HL-60/S4 treated with retinoic acid at 250 ng/mL for 4 days and 3 days (cell line): Measurements from ENCODE around the gene UNCX.
"Not testable (repeated sequence)": the region's sequence is repeated elsewhere in the genome, so short reads cannot be mapped to it uniquely, and the experiment has no call there.

Source experiments
- in situ Hi-C: fragments of 300-500 bp; cut with MboI; formaldehyde crosslinking; loops from 2 replicates; pipeline ENCODE4 v1.7.0; 2022; ENCODE audit warnings: low sequenced_read_pairs

UNCX gene

DNA sequence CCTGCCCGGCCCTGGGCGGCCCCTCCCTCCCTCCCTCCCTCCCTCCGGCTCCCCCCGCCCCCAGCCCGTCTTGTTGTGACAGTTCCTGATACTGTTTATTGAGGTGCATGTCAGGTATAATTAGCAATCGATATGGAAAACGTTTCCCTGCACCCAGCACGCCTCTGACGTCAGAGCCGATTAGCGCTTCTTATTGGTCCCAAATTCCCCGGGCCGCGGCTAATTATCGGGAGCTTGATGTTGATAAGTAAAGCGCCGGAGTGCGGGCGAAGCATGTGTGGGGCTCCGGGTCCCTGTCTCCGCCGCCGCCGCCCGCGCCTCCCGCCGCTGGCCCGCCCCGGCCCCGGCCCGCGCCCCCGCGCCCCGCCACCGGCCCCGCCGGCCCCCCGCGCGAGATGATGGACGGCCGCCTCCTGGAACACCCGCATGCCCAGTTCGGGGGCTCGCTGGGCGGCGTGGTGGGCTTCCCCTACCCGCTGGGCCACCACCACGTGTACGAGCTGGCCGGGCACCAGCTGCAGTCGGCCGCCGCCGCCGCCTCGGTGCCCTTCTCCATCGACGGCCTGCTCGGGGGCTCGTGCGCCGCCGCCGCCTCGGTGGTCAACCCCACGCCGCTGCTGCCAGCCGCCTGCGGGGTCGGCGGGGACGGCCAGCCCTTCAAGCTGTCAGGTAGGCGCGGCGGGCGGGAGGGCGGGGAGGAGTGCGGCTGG, at the start of gene UNCX:
TSS of gene UNCX (plus strand) at position 250 of the 710 bp plus-strand sequence. CDS start at position 396, 146 bp downstream.
- in situ Hi-C loops, result no loop called here

DNA sequence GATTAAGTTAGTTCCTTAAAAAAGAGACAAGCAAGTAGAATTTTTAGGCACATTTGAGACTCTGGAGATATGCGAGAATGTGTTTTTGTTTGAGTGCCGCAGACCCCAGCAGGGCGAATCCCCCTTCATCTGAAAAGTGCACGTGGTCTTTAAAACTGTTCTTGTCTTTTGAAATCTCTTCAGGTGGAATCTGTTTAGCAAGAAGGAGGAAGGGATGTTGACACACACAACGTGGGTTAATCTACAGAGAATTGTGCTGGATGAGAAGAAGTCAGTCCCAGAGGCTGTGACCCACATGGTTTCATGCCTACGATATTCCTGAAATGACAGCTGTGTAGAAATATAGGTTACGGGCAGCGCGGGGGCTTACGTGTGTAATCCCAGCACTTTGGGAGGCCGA, 45.5 kb upstream of the UNCX start:
- in situ Hi-C loops, result no loop called here

DNA sequence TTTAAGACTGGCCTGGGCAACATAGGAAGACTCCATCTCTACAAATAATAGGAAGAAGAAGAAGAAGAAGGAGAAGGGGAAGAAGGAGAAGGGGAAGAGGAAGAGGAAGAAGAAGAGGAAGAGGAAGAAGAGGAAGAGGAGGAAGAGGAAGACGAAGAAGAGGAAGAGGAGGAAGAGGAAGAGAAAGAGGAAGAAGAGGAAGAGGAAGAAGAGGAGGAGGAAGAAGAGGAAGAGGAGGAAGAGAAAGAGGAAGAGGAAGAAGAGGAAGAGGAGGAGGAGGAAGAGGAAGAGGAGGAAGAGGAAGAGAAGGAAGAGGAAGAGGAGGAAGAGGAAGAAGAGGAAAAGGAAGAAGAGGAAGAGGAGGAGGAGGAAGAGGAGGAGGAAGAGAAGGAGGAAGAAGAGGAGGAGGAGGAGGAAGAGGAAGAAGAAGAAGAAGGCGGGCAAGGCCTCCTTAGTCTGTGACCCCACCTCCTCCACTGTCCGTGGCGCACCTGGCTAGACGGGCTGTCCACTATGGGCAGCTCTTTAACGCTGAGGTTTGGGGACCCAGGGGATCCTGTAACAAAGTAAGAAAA, 43.9 kb upstream of the UNCX start:
- in situ Hi-C loops, result no loop called here

DNA sequence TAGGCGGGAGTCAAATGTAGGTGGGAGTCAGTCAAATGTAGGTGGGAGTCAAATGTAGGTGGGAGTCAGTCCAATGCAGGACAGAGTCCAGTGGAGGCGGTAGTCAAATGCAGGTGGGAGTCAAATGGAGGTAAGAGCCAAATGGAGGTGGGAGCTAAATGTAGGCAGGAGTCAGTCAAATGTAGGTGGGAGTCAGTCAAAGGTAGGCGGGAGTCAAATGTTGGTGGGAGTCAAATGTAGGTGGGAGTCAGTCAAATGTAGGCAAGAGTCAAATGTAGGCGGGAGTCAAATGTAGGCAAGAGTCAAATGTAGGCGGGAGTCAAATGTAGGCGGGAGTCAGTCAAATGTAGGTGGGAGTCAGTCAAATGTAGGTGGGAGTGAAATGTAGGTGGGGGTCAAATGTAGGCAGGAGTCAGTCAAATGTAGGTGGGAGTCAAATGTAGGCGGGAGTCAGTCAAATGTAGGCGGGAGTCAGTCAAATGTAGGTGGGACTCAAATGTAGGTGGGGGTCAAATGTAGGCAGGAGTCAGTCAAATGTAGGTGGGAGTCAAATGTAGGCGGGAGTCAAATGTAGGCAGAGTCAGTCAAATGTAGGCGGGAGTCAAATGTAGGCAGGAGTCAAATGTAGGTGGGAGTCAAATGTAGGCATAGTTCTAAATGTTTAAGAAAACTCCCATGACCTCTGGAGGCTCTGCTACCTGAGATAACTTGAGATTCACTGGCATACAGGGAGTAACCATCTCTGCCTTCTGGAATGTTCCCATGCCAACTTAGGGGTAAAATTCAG, 42.5 kb upstream of the UNCX start:
- in situ Hi-C loops, result no loop called here

DNA sequence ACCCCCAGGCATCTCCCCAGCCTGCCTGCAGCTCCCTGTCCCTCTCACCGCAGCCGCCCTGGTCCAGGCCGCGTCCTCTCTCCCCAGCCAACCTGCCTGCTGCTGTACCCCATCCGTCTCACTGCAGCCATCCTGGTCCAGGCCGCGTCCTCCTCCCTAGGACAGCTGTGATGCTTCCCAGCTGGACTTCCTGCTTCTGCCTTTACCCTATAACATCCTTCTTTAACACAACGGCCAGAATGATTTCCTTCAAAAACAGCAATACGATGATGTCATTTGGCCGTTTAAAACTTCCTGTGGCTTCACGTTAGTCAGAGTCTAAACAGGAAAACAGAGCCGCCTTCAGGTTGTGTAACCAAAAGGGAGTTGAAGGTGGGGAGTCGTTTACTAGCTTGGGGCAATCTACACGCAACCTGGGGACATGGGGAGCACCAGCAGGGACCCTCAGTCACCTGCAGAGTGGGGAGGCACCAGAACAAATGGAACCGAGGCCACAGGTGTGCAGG, 40.4 kb upstream of the UNCX start:
- in situ Hi-C loops, result no loop called here

DNA sequence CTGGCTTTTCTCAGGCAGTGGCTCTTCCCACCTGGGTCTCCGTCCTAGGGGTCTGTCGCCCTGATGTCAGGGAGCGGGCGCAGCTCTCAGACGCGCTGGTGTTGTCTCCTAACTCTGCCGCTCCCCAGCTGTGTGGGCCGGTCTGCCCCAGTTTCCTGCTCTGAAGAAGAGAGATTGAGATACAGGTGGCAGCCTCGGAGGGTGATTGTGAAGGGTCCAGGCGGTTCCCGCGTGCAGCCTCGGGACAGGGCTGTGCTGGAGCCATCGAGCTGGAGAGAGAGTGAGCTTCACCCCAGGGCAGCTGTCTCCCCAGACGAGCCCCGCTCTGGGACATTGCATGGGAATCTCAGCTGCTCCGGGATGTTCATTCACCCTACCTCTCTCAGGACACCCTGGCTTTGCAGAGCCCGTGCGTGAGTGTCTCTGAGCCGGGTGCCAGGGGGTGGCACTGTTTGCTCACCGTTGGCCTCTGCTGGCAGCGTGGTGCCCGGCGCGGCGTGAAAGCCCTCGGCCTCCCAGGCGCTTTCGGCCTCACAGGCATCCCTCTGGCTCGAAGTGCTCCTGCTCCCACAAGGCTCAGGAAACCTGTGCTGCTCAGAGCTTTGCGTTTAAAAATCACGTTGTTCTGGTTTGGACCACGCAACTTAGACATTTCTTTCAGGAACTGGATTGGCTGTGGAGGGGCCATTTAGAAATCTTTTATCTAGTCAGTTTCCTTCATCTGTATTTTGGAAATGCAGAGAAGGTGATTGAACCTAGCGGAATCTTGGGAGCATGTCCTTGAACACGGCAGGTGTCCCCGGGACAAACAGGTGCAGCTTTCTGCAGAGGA, 38.9 kb upstream of the UNCX start:
- in situ Hi-C loops, result no loop called here

DNA sequence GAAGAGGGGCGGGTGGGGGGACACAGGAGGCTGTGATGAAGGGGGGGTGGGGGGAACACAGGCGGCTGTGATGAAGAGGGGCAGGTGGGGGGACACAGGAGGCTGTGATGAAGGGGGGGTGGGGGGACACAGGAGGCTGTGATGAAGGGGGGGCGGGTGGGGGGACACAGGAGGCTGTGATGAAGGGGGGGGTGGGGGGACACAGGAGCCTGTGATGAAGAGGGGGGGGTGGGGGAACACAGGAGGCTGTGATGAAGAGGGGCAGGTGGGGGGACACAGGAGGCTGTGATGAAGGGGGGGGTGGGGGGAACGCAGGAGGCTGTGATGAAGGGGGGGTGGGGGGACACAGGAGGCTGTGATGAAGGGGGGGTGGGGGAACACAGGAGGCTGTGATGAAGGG, 36.2 kb upstream of the UNCX start:
- in situ Hi-C loops, result not testable (repeated sequence)

DNA sequence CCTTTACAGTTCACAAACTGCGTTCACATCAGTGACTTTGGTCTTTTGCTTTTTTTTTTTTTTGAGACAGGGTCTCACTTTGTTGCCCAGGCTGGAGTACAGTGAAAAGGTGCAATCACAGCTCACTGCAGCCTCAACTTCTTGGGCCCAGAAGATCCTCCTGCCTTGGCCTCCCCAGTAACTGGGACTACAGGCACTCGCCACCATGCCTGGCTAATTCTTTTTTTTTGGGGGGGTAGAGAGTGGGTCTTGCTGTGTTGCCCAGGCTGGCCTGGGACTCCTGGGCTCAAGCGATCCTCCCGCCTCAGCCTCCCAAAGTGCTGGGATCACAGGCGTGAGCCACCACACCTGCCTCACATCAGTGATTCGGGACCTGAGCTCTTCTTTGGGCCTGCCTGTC, 35.7 kb upstream of the UNCX start:
- in situ Hi-C loops, result no loop called here

DNA sequence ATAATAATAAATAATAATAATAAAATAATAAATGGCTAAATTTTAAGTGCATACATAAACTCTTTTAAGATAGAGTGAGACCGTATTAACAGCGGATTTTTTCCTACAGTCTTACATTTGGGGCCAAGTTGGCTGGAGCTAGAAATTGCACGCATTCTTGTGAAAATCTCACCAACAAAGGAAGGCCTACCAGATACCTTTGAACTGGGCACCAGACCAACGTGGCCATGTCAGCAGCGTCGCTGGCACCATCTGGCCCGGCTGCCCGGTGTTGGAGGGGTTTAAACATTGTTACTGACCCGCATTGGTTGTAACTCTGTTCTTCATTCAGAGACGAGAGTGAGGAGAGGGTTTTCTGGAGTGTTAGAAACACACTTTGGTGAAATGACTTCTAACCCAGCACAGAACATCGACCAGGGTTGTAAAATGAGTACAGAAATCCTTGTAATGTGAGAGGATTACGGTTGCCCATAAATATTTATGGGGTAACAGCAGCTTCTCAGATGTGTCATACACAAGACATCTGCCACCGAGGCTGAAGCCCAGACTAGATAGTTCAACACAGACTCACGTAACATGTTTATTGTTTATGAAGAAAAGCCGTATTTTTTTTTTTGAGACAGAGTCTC, 34.6 kb upstream of the UNCX start:
- in situ Hi-C loops, result no loop called here

DNA sequence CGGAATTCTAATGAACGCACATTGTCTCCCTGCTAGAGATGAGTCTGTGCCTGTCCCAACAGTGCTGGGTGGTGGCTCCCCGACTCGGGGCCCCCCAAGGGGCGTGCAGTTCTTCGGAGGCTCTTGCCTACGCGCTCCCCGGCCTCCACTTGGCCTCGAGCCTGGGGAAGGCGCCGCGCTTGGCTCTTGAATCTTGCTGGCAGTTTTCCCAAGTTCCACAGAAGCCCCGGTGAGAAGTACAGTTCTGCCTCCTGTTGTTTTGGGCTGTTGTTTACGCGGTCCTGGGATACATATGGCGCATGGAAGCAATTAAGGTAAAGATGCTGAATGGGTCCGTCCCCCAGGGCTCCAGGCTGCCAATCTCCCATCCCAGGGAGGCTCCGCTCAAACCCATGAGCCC, 32.6 kb upstream of the UNCX start:
- in situ Hi-C loops, result no loop called here

DNA sequence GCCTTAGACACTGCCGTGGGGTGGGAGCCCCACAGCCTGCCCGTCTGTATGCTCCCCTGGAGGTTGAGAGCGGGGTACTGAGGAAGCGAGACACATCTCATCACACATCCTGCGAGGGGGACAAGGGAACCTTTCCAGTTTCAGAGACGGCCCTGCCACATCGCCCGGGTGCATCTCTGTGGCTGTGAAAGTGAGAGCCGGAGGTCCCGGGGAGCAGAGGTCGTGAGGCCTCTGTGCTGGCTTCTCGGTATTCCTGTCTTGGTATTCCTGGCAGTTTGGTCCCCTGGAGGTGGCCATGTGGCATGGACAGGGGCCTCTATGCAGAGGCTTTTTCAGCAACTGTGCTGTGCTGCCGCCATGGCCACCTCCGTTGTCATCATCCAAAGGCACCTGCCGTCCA, 30.8 kb upstream of the UNCX start:
- in situ Hi-C loops, result no loop called here

DNA sequence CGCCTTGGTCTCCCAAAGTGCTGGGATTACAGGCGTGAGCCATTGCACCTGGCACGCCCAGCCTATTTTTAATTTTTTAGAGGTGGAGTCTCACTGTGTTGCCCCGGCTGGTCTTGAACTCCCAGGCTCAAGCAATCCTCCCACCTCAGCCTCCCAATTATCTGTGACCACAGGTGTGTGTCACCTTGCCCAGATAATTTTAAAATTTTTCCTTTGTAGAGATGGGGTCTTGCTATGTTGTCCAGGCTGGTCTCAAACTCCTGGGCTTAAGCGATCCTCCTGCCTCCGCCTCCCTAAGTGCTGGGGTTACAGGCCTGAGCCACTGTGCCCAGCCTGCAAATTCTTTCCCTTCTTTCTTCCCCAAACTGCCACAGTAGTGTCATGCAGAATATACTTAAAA, 29.8 kb upstream of the UNCX start:
- in situ Hi-C loops, result not testable (repeated sequence)

DNA sequence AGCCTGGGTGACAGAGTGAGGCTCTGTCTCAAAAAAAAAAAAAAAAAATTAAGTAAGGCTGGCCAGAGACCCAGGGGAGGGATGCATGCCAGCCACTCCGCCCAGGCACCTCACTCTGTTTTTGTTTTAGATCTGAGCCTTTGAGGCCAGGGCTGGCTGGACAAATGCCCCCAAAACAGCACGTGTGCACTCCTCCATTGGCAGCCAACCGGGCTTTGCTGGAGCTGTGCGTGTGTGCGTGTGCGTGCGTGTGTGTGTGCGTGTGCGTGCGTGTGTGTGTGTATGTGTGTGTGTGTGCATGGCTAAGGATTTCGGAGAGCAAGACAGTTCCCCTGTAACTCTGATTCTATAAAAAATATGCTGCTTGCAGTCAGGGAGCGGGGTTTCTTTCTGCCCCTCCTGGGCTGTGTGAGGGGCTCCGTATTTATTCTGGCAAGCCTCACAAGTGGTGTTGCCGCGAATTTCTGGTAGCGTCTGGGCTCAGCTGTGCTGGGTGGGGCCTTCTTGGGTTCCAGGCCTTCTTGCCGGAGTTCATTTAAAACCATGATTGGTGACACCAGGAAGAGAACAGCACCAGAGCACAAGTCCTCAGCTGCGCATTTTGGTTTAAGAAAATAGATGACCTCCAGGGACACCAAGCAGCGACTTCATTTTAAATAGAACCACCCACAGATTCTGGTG, 28.1 kb upstream of the UNCX start:
- in situ Hi-C loops, result no loop called here

DNA sequence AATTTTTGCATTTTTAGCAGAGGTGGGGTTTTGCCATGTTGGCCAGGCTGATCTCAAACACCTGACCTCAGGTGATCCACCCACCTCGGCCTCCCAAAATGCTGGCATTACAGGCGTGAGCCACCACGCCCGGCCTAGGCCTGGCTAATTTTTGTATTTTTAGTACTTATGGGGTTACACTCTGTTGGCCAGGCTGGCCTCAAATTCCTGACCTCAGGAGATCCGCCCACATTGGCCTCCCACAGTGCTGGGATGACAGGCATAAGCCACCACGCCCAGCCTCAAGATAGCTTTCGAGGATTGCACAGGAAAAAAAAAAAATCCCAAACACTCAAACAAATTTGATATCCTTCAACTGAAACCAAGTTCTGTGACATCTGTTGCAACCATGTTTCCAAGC, 26.9 kb upstream of the UNCX start:
- in situ Hi-C loops, result not testable (repeated sequence)

DNA sequence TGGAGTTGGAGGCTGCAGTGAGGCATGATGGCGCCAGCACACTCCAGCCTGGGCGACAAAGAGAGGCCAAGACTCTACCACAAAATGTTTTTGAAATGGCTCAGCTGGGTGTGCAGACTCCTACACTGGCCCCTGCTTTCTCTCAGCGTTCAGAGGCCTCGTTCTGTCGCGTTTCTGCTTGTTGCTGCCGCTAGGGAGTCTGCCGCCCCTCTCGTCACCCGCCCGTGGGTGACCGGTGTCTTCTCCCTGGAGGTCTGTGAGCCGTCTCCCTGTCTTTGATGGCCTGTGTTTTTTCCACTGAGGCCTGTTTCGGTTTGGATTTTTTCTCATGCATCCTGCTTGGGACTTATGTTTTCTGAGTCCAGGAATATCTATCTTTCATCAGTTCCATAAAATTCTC, 23.6 kb upstream of the UNCX start:
- in situ Hi-C loops, result no loop called here

DNA sequence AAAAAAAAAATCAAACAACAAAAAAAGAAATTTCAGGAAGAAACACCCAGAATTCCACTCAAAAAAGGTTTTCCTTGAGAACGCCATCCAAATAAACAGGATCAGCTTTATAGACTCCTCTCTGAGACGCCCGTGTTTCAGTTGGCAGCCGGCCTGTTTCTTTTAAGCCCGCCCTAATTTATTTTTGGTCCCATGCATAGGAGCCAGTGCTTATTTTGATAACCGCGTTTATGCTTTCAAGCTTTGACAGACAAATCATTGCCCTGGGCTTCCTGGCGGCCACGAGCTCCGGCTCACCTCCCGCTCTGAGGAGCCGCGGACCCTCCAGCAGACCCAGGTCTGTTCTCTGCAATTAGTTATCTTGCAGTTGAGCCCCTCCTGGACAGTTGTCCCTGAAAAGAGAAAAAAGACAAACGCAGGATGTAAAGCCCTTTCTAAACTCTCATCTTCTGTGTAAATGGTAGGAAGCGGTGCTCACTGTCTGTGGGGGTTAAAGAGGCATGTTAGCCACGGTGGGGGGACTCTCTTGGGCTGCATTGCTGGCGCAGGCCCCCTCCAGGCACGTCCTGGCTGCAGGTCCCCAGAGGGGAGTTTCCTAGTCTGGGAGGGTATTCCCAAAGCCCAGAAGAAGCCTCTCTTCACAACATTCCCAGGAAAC, 22.2 kb upstream of the UNCX start:
- in situ Hi-C loops, result no loop called here

DNA sequence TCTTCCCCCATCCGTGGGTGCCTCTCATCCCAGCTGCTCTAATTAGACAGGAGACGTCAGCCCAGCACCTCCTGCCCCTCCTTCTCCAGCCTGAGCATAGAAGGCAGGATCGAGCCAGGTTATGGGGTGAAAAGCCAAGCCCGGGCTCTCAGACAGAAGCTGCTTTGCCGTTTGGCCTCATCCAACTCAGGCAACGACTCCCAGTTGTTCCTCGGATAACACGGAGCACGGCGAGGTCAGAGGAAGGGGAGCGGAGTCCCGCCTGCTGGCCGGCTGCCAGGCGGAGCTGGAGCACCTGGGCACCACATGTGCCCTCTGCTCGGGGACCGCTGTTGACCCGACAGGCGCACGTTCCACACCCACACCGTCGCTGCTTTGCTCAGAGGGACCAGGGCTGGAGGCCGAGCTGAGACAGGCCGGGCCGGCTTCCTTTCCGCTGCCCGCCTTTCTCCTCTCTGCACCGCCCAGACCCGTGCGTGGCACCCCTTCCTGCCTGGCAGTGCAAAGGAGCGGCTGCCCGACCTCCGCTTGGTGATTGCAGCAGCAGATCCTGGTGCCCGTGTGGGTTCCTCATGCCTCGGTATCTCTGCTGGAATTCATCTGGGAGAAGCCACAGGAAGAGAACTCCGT, 21.6 kb upstream of the UNCX start:
- in situ Hi-C loops, result no loop called here

DNA sequence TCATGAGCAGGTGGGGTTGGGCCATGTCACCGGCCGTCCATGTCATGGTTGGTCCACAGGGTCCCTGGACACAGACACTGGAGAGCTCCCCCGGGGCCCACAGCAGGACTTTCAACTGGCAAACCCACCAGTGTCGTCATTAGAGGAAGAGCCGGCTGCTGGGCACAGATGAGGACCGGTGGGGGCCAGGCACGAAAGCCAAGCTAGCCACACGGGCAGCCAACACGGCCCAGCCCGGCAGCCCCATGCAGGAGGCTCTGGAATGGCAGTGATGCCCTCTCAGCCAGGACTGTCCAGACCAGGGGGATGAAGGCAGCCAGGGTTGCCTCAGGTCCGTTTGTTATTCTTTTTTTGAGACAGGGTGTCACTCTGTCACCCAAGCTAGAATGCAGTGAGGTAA, 21.1 kb upstream of the UNCX start:
- in situ Hi-C loops, result no loop called here

DNA sequence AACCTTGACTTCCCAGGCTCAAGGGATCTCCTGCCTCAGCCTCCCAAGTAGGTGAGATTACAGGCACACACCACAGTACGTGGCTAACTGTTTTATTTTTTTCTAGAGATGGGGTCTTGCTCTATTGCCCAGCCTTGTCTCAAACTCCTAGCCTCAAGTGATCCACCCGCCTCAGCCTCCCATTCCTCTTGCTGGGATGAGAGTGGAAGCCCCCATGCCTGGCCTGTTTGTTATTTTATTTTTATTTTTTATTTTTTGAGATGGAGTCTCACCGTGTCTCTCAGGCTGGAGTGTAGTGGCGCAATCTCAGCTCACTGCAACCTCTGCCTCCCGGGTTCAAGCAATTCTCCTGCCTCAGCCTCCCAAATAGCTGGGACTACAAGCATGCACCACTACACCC, 20.6 kb upstream of the UNCX start:
- in situ Hi-C loops, result not testable (repeated sequence)
